HepG2 (cell line): ENCODE measurements around the gene EFNA3. TPM values are rescaled to one million over a fixed set of nuclear protein-coding genes. Genes with fewer than 3 reads are reported as not detected.

Source experiments
- HNF4G ChIP-seq, 2 experiments: sonication (generic) in 1 of 2; formaldehyde crosslinking in 1 of 2; IDR thresholded peaks; 2 replicates each; pipeline versions ENCODE4 v1.4.0 to v1.6.1; 2011 to 2020; ENCODE audit warnings: borderline replicate concordance in 2 of 2, low read depth in 2 of 2, mild to moderate bottlenecking in 2 of 2, low read length in 1 of 2, missing genetic modification reagents in 1 of 2, moderate library complexity in 1 of 2
- HOMEZ ChIP-seq: IDR thresholded peaks from 2 replicates; pipeline ENCODE4 v1.6.1; 2016; ENCODE audit warnings: low read depth
- SOX5 ChIP-seq: IDR thresholded peaks from 2 replicates; pipeline ENCODE4 v1.6.1; 2016; ENCODE audit warnings: borderline replicate concordance
- SRF ChIP-seq: IDR thresholded peaks from 2 replicates; pipeline ENCODE4 v1.6.1; 2011; ENCODE audit warnings: mild to moderate bottlenecking, low read depth, low read length, moderate library complexity
- ZHX2 ChIP-seq, 2 experiments: sonication (generic) in 1 of 2; formaldehyde crosslinking in 1 of 2; IDR thresholded peaks; 2 replicates each; pipeline versions ENCODE4 v1.6.1 to v1.9.0; 2014 to 2022; ENCODE audit warnings: antibody characterized with exemption in 1 of 2, borderline replicate concordance in 1 of 2, inconsistent platforms in 1 of 2, low read depth in 1 of 2, missing genetic modification reagents in 1 of 2
- ZSCAN31 ChIP-seq: sonication (generic); formaldehyde crosslinking; IDR thresholded peaks from 2 replicates; pipeline ENCODE4 v1.5.0; 2020; ENCODE audit warnings: low read depth, mild to moderate bottlenecking, missing genetic modification reagents
- polyA plus RNA-seq, 8 experiments: library from polyadenylated mRNA; depleted of rRNA in 3 of 8; stranded (reverse) in 7 of 8; unstranded in 1 of 8; fragments of >200 nt; fragmentation: Illumina TruSeq in 4 of 8; extraction: Trizol in 4 of 8; gene quantifications; 2 replicates each; pipeline versions ENCODE4 v1.2.1 to v1.2.3, GENCODE V29; 2011 to 2016; ENCODE audit warnings: low read depth in 4 of 8, missing spikeins in 1 of 8, mixed read lengths in 1 of 8; ENCODE audit not compliant: insufficient read depth in 1 of 8
- total RNA-seq, 5 experiments: library from RNA; depleted of rRNA; stranded (reverse); fragments of >200 nt; fragmentation: Illumina TruSeq; extraction: Trizol; gene quantifications; 2 replicates each; pipeline ENCODE4 v1.2.3, GENCODE V29; 2016; ENCODE audit warnings: low read depth in 1 of 5
- TF ChIP-seq, protein P1 (sequence below): sonication (generic); formaldehyde crosslinking; IDR thresholded peaks from 2 replicates; pipeline ENCODE4; 2020; ENCODE audit warnings: missing genetic modification reagents, mild to moderate bottlenecking, borderline replicate concordance
- TF ChIP-seq, protein P2 (sequence below): sonication (generic); formaldehyde crosslinking; IDR thresholded peaks from 2 replicates; pipeline ENCODE4 v1.4.0; 2020; ENCODE audit warnings: missing genetic modification reagents, borderline replicate concordance

EFNA3 gene
- total and polyA plus RNA-seq, 2 of the 13 experiments (the other 11 are each of a cell fraction or from before 2014, with no cell fraction given): 1.0 to 5.7 TPM

GRCh38 chr1:155084722-155085503 is 6.3 kb downstream of the EFNA3 start (continued):
- TF ChIP-seq ZHX2 (IDR thresholded peaks at IDR 0.05; ENCODE audit: low read depth): no peak
- no peak for TF ChIP-seq ZHX2 (CRISPR knock-in tag; IDR thresholded peaks at IDR 0.05; ENCODE audit: borderline replicate concordance)
- peak; percentile 15; the same call in 1 of the 2 replicates for TF ChIP-seq HNF4G (IDR thresholded peaks at IDR 0.05; ENCODE audit: borderline replicate concordance, low read depth, low read length)
- 0 out of 2 replicates have a peak, but pooled peaks have one; percentile 17 for TF ChIP-seq HNF4G (CRISPR knock-in tag; IDR thresholded peaks at IDR 0.05; ENCODE audit: borderline replicate concordance, low read depth)
- TF ChIP-seq, protein P1, sequence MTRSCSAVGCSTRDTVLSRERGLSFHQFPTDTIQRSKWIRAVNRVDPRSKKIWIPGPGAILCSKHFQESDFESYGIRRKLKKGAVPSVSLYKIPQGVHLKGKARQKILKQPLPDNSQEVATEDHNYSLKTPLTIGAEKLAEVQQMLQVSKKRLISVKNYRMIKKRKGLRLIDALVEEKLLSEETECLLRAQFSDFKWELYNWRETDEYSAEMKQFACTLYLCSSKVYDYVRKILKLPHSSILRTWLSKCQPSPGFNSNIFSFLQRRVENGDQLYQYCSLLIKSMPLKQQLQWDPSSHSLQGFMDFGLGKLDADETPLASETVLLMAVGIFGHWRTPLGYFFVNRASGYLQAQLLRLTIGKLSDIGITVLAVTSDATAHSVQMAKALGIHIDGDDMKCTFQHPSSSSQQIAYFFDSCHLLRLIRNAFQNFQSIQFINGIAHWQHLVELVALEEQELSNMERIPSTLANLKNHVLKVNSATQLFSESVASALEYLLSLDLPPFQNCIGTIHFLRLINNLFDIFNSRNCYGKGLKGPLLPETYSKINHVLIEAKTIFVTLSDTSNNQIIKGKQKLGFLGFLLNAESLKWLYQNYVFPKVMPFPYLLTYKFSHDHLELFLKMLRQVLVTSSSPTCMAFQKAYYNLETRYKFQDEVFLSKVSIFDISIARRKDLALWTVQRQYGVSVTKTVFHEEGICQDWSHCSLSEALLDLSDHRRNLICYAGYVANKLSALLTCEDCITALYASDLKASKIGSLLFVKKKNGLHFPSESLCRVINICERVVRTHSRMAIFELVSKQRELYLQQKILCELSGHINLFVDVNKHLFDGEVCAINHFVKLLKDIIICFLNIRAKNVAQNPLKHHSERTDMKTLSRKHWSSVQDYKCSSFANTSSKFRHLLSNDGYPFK (CRISPR knock-in tag): no peak; the same call in 1 of the 2 replicates
- TF ChIP-seq SRF: no peak; the same call in 1 of the 2 replicates
- TF ChIP-seq HOMEZ: no peak; the same call in 1 of the 2 replicates
- TF ChIP-seq, protein P2, sequence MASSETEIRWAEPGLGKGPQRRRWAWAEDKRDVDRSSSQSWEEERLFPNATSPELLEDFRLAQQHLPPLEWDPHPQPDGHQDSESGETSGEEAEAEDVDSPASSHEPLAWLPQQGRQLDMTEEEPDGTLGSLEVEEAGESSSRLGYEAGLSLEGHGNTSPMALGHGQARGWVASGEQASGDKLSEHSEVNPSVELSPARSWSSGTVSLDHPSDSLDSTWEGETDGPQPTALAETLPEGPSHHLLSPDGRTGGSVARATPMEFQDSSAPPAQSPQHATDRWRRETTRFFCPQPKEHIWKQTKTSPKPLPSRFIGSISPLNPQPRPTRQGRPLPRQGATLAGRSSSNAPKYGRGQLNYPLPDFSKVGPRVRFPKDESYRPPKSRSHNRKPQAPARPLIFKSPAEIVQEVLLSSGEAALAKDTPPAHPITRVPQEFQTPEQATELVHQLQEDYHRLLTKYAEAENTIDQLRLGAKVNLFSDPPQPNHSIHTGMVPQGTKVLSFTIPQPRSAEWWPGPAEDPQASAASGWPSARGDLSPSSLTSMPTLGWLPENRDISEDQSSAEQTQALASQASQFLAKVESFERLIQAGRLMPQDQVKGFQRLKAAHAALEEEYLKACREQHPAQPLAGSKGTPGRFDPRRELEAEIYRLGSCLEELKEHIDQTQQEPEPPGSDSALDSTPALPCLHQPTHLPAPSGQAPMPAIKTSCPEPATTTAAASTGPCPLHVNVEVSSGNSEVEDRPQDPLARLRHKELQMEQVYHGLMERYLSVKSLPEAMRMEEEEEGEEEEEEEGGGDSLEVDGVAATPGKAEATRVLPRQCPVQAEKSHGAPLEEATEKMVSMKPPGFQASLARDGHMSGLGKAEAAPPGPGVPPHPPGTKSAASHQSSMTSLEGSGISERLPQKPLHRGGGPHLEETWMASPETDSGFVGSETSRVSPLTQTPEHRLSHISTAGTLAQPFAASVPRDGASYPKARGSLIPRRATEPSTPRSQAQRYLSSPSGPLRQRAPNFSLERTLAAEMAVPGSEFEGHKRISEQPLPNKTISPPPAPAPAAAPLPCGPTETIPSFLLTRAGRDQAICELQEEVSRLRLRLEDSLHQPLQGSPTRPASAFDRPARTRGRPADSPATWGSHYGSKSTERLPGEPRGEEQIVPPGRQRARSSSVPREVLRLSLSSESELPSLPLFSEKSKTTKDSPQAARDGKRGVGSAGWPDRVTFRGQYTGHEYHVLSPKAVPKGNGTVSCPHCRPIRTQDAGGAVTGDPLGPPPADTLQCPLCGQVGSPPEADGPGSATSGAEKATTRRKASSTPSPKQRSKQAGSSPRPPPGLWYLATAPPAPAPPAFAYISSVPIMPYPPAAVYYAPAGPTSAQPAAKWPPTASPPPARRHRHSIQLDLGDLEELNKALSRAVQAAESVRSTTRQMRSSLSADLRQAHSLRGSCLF (CRISPR knock-in tag): no peak
- TF ChIP-seq SOX5 (CRISPR knock-in tag): peak; percentile 55
- peak; percentile 81 for TF ChIP-seq ZSCAN31 (CRISPR knock-in tag)
